T-helper 2 cell treated with Interferon-gamma antibody and Interleukin-4, amounts not matched to agents 100 ng/mL and 5 ng/mL, for 36 hours (primary cell): ENCODE data around the gene EMCN. TPM values are rescaled to one million over a fixed set of nuclear protein-coding genes. Genes with fewer than 3 reads are reported as not detected.

Experiments
- intact Hi-C: fragments of 100-400 bp; cut with micrococcal nuclease; formaldehyde crosslinking; loops from one replicate; pipeline ENCODE4 v1.15.1; 2023
- total RNA-seq: library from RNA; stranded (reverse); gene quantifications from 2 replicates; pipeline ENCODE4 v1.2.3, GENCODE V29; 2022

Gene EMCN
- total RNA-seq, 1 donor from 2014 or later: not detected

- intact Hi-C loops: loop anchor here (10.0 kb wide), 1 partner anchor 119 kb away; no protein-coding TSS in a partner anchor
Observed at GRCh38 chr4:100494166-100494565, 23.7 kb downstream of the EMCN start.

- intact Hi-C loops: loop anchor here (10.0 kb wide), 1 partner anchor 119 kb away; no protein-coding TSS in a partner anchor
Observed at GRCh38 chr4:100493756-100494155, 24.1 kb downstream of the EMCN start.

- intact Hi-C loops: loop anchor here (10.0 kb wide), 1 partner anchor 117 kb away; no protein-coding TSS in a partner anchor
Observed at GRCh38 chr4:100492129-100492528, 25.7 kb downstream of the EMCN start.

- intact Hi-C loops: no loop called here
Observed at GRCh38 chr4:100489305-100489704, 28.5 kb downstream of the EMCN start.

GRCh38 chr4:100486496-100486895 lies 31.3 kb downstream of the EMCN start:
- intact Hi-C loops: no loop called here

- intact Hi-C loops: no loop called here
Observed at GRCh38 chr4:100483796-100484195, 34.0 kb downstream of the EMCN start.

GRCh38 chr4:100479971-100480370 lies 37.9 kb downstream of the EMCN start:
- intact Hi-C loops: no loop called here

- intact Hi-C loops: no loop called here
Observed at GRCh38 chr4:100469555-100469954, 48.3 kb downstream of the EMCN start.

GRCh38 chr4:100466501-100466900 lies 51.3 kb downstream of the EMCN start:
- intact Hi-C loops: no loop called here

- intact Hi-C loops: no loop called here
Observed at GRCh38 chr4:100461807-100462605, 55.8 kb downstream of the EMCN start.

- intact Hi-C loops: no loop called here
Observed at GRCh38 chr4:100450449-100450848, 67.4 kb downstream of the EMCN start.

- intact Hi-C loops: no loop called here
Observed at GRCh38 chr4:100431416-100431815, 86.4 kb downstream of the EMCN start.

- intact Hi-C loops: no loop called here
Observed at GRCh38 chr4:100430451-100430850, 87.4 kb downstream of the EMCN start.

- intact Hi-C loops: loop anchor here (10.0 kb wide), 1 partner anchor 335 kb away; no protein-coding TSS in a partner anchor
Observed at GRCh38 chr4:100429616-100430015, 88.2 kb downstream of the EMCN start.

GRCh38 chr4:100428051-100428450 lies 89.8 kb downstream of the EMCN start:
- intact Hi-C loops: loop anchor here (10.0 kb wide), 1 partner anchor 333 kb away; no protein-coding TSS in a partner anchor

GRCh38 chr4:100424376-100424775 lies 93.4 kb downstream of the EMCN start:
- intact Hi-C loops: loop anchor here (10.0 kb wide), 1 partner anchor 330 kb away; no protein-coding TSS in a partner anchor

- intact Hi-C loops: loop anchor here (10.0 kb wide), 1 partner anchor 328 kb away; no protein-coding TSS in a partner anchor
Observed at GRCh38 chr4:100422894-100423293, 94.9 kb downstream of the EMCN start.

GRCh38 chr4:100421361-100421978 lies 96.4 kb downstream of the EMCN start:
- intact Hi-C loops: loop anchor here (10.0 kb wide), 1 partner anchor 327 kb away; no protein-coding TSS in a partner anchor

GRCh38 chr4:100420571-100420970 lies 97.3 kb downstream of the EMCN start:
- intact Hi-C loops: loop anchor here (10.0 kb wide), 1 partner anchor 326 kb away; no protein-coding TSS in a partner anchor

- intact Hi-C loops: no loop called here
Observed at GRCh38 chr4:100417565-100417964, 100.3 kb downstream of the EMCN start.

- intact Hi-C loops: no loop called here
Observed at GRCh38 chr4:100414016-100414790, 103.6 kb downstream of the EMCN start.
